ENCODE results near the gene KATNB1. TPM values are rescaled to one million over a fixed set of nuclear protein-coding genes. Genes with fewer than 3 reads are reported as not detected.

Gene KATNB1
- total RNA-seq, 4 donors from 2014 or later, result 11.4 to 27.6 (median 26.1) TPM

DNA sequence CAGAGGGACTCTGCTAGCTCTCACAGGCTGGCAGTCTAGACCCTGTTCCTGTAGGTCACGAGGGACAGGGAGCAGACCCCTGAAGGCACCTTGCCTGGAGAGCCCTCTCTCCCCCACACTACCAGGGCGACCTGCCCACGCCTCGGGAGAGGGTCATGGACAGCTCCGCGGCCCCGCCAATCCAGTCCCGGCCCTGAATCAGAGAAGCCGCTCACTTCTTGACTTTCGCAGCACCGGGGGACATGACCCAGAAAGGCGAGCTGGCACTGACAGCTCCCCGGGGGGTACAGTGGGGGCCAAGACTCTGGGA lies 61.6 kb downstream of the KATNB1 start:
- no peaks in the 10 kb centered on the region for H3K9me3 ChIP-seq
- intact Hi-C loops (cut with DNase I), result no loop called here
- 39% methylated on average over 5 of the region's 13 CpGs; no CpG with 5 or more reads in 1 of the 2 donors for WGBS, 2 donors
- H3K36me3 ChIP-seq, result peaks cover 0 to 16% of the 10 kb centered on the region in 2 donors
- TF ChIP-seq POLR2A (IDR thresholded peaks at IDR 0.05) (no peak), CTCF (IDR thresholded peaks at IDR 0.05) (no peak)
- H3K4me3 ChIP-seq (replicated peaks in 1 of 3), result peak overlapping the region in 1 of 3 donors; percentile 25
- no peak for DNase-seq
- H3K27ac ChIP-seq, result peak overlapping the region; percentile 91 to 99 (median 98)
- H3K4me1 ChIP-seq, result peaks cover 69 to 70% of the 10 kb centered on the region in 2 donors
- no peaks in the 10 kb centered on the region for H3K27me3 ChIP-seq

DNA sequence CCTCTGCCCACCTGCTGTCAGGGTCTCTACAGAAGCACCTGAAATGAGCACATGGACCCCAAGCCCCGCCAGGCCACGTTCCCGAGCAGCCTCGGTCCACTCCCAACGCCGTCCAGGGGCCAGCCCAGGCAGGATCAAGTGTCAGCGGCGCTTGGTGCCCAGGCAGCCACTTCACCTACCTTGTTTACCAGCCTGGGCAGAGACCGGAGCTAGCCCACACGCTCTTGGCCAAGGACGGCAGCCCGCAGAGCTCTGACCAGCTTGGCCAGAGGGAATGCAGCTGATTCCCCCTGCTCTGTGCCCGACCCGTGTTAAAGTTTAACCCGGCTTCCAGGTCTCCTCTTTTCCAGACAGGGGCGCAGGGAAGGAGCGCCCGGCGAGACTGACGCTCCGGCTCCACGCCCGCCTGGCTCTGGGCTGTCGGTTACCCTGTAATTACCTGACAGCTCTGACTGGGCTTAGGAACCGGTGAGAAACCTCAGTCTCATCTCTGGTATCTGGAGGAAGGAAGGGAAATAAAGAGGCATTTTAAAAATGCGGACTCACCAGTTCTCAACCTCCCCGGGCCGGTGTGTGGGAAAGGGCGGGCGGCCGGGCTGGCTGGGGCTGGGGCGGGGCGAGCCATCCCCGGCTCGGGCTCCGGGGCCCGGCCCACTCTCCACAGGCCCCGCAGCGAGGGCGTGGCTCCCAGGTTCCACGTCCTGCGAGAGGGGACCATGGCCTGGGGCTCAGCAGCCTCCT lies 62.1 kb downstream of the KATNB1 start:
- intact Hi-C loops (cut with DNase I), result no loop called here
- peaks cover 0 to 12% of the 10 kb centered on the region in 2 donors for H3K36me3 ChIP-seq
- H3K27ac ChIP-seq, result peak overlapping the region; percentile 91 to 99 (median 98)
- peaks cover 71 to 73% of the 10 kb centered on the region in 2 donors for H3K4me1 ChIP-seq
- no peaks in the 10 kb centered on the region for H3K27me3 ChIP-seq
- H3K9me3 ChIP-seq, result no peaks in the 10 kb centered on the region
- TF ChIP-seq POLR2A (IDR thresholded peaks at IDR 0.05) (peak; percentile 1 to 78), CTCF (IDR thresholded peaks at IDR 0.05) (no peak)
- WGBS, 2 donors, result 32 to 38% methylated on average over 27 to 28 of the region's 42 CpGs
- H3K4me3 ChIP-seq (replicated peaks in 1 of 3), result peak overlapping the region in 2 of 3 donors; percentile 25 to 34
- peak; percentile 88 to 91 for DNase-seq

GRCh38 chr16:57798267-57798810 lies 62.8 kb downstream of the KATNB1 start:
- DNase-seq, result no peak
- 50 to 65% methylated on average over 9 to 15 of the region's 16 CpGs for WGBS, 2 donors
- Histone ChIP-seq H3K27ac (peak overlapping the region; percentile 91 to 99 (median 98)), H3K4me3 (replicated peaks in 1 of 3) (no peak overlapping the region), H3K36me3 (peaks cover 0 to 12% of the 10 kb centered on the region in 2 donors), H3K27me3 (no peaks in the 10 kb centered on the region), H3K9me3 (no peaks in the 10 kb centered on the region), H3K4me1 (peaks cover 77 to 79% of the 10 kb centered on the region in 2 donors)
- intact Hi-C loops (cut with DNase I), result no loop called here
- TF ChIP-seq POLR2A (IDR thresholded peaks at IDR 0.05), result no peak
- TF ChIP-seq CTCF (IDR thresholded peaks at IDR 0.05), result no peak

- intact Hi-C loops (cut with DNase I), result no loop called here
- H3K27ac ChIP-seq, result peak overlapping the region; percentile 91 to 99 (median 98)
Observed at GRCh38 chr16:57798953-57799599, 63.5 kb downstream of the KATNB1 start.

More at GRCh38 chr16:57798953-57799599, 63.5 kb downstream of the KATNB1 start:
- no peak for TF ChIP-seq CTCF (IDR thresholded peaks at IDR 0.05)
- TF ChIP-seq POLR2A (IDR thresholded peaks at IDR 0.05), result no peak
- Histone ChIP-seq H3K27me3 (no peaks in the 10 kb centered on the region), H3K36me3 (peaks cover 0 to 12% of the 10 kb centered on the region in 2 donors), H3K4me3 (replicated peaks in 1 of 3) (no peak overlapping the region), H3K9me3 (no peaks in the 10 kb centered on the region), H3K4me1 (peaks cover 77 to 87% of the 10 kb centered on the region in 2 donors)
- WGBS, 2 donors, result 70 to 81% methylated on average over 6 of the region's 6 CpGs
- no peak for DNase-seq

Data from thyroid gland (tissue), 4 donors.